Amniotic stem cell (primary cell): Measurements from ENCODE around the gene CLDN7.
A peak's percentile ranks its signal among the peaks of the same experiment; 100 is the strongest.

Experiments used
- DNase-seq: peaks from one replicate; lab custom pipeline; 2025; lab: John Stamatoyannopoulos, UW

Gene CLDN7, protein sequence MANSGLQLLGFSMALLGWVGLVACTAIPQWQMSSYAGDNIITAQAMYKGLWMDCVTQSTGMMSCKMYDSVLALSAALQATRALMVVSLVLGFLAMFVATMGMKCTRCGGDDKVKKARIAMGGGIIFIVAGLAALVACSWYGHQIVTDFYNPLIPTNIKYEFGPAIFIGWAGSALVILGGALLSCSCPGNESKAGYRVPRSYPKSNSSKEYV

DNA sequence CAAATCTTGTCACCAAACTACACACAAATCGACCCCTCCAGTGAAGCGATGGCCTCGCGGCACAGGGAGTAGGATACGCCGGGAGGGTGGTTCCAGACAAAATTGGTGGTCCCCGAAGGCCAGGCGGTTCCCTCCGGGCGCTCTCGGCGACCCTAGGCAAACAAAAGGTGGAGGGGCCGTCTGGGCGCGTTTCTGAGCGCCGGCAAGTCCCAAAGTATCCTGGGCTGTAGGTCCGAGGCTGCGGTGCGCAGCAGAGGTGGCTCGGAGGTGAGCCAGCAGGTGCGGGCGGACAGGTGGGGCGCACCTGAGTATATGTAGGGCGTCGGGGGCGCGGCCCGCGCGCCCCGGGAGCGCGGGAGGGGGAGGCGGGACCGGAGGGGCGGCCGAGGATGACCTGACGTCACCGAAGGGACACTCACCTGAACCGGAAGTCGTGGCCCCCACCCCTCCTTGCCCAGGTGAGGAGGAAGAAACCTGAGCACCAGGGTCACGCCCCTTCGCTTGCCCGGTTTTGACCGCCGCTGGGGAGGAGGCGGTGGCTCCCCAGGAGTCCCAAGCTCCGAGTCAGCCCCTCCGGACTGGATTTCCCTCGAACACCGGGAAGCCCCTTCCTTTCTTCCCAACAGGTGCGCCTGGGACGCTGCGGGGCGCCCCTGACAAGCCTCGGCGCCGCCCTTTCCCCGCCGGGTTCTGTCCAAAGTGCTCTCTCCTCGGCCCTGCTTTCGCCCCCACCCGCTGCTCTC lies at the start of gene CLDN7:
TSS of gene CLDN7 (minus strand) at position 287 of the 743 bp plus-strand sequence. CDS start 435 bp downstream, outside the sequence.
- DNase-seq: no peak

DNA sequence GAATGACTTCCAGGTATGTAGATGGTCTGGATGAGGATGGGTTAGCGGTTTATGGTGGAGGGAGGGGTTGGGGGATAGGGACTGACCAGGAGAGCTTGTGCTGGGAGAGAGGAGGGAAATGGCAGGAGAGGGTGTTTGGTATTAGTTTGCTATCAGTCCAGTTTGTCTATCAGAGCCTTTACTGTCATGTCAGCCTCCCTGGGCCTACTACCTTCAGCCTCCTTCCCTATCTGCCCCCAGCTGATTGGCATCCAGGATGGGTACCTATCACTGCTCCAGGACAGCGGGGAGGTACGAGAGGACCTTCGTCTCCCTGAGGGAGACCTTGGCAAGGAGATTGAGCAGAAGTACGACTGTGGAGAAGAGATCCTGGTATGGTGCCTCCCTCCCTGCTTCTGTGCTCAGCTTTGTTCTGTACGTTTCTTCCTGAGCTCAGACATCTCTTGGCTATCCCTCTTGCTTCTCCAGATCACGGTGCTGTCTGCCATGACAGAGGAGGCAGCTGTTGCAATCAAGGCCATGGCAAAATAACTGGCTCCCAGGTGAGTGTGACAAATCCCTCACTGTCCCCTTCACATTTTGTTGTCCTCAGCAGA lies 48.9 kb upstream of the CLDN7 start:
- no peak for DNase-seq

DNA sequence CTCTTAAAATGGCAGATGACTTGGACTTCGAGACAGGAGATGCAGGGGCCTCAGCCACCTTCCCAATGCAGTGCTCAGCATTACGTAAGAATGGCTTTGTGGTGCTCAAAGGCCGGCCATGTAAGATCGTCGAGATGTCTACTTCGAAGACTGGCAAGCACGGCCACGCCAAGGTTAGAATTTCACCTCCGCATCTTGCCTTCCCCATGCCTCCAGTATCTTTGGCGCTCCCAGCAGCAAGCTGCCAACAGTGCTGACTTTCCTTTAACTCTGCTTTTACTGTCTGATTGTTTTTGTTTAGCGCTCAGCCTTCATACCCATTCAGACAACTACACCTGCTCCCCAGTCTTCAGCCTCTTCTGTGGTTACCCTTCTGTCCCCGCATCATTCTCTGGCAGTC lies 47.4 kb upstream of the CLDN7 start:
- no peak for DNase-seq

DNA sequence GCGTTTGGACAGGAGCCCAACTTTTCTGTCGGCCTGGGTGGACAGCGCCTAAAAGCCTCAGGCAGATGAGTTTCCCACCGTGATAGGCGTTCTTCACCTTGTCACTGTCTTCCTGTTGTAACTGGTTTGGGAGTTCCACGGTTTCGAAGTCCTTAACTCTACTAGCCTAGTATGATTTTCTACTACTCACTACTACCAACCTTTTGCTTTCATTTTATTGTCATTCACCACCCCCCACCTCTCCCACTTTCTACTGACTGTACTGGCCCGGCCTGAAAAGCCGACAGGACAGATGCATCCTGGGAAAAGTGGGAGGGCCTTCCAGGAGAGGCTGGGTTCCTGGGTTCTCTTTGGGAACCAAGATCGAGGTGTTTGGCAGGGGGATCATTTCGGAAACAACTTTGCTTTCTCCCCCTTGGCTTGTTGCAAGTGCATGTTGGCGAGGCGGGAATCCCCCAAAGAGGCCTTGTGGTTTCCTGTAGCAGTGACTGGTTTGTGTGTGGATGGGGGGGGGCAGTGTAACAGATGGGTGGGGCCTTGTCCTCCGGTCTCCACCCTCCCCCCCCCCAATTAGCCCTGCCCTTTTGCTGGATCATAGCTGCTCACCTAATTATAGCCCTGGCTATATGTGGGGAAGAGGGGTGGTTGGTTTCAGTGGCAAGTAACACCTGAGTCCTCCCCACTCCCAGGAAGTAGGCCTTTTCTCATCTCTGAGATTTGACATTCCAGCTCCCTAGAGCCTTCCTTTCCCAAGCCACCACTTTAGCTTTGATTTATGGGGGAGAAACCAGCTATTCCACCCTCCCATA lies 46.6 kb upstream of the CLDN7 start:
- peak; percentile 60 for DNase-seq

DNA sequence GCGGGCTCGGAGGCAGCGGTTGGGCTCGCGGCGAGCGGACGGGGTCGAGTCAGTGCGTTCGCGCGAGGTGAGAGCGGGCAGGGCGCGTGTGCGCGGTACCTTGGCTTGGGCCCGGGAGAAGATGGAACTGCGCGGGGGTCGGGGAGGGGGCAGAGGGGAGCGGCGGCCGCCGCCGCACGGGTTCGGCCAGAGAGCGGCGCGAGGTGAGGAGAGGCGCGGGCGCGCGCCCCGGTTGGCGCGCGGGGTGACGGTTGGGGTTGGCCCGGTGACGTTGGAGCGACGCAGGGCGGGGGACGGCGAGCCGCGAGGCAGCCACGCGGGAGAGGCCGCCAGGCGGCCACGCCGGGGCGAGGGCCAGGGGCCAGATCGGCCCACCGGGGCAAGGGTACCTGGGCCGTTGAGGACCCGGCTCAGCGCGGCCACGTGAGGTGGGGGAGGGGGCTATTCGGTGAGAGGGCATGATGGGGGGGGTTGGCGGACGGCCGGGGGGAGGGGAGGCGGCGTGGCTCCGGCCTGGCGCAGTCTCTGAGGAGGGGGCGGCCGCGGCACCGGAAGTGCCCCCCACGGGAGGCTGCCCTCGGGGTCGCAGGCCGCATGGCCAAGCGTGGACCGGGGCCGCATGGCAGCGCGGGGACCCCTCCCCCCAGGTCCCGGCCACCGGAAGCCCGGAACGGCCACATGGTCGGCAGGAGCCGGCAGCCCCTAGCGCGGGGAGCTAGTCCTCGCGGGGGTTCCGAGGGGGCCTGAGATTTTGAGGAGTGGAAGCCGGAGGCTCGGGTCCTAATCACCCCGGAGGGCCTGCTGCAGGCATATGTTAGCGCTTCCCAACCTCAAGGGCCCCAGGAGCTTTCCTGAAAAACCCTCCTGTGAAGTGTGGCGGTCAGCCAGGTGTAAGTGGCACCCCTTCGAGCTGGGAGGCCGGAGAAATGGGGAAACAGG lies 45.7 kb upstream of the CLDN7 start:
- no peak for DNase-seq

DNA sequence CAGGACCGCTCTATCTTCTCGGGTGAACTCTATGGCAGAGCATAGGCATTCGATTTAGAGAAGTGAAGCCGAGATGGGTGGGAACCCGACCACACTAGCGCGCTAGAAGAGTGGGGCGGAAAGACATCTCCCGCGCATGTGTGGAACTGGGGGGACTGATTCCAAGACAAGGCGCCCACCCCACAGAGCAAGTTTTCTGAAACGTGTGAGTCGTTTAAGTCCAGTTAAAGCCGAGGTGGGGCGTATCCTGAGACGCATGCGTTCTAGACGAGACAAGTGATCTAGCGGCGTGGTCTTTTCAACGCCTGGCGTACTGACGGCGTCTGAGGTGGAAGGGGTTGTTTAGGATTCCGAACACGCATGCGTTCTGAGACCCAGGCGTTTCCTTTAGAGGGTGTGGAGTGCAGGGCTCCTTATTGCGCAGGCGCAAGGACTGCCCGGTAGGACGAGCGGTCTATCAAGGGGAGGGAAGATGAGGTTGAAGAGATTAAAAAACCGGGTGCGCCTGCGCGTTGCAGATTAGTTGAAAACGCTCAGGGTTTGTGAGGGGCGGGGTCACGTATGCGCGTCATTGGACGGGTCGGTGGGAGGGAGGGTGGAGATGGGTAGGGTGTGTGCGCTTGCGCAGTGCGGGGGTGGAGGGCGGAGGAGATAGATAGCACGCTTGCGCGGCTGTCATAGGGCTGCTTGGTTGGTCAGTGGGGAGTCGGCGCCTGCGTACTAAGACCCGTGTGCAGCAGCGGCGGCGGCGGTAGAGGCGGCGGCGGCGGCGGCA lies 44.8 kb upstream of the CLDN7 start, which contains the start of gene EIF5A:
TSS of gene EIF5A (plus strand) at position 718 of the 775 bp plus-strand sequence. CDS start 2,008 bp downstream, outside the sequence.
- peak; percentile 100 for DNase-seq

DNA sequence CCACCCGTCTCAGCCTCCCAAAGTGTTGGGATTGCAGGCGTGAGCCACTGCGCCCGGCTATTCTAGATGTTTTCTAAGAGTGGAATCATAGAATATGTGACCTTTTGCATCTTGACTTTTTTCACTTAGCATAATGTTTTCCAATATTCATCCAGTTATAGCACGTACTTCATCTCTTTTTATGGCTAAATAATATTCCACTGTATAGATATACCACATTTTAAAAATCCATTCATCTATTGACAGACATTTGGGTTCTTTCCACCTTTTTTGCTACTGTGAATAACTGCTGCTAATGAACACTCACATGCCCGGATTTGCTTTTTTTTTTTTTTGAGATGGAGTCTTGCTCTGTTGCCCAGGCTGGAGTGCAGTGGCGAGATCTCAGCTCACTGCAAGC lies 41.9 kb upstream of the CLDN7 start:
- no peak for DNase-seq

DNA sequence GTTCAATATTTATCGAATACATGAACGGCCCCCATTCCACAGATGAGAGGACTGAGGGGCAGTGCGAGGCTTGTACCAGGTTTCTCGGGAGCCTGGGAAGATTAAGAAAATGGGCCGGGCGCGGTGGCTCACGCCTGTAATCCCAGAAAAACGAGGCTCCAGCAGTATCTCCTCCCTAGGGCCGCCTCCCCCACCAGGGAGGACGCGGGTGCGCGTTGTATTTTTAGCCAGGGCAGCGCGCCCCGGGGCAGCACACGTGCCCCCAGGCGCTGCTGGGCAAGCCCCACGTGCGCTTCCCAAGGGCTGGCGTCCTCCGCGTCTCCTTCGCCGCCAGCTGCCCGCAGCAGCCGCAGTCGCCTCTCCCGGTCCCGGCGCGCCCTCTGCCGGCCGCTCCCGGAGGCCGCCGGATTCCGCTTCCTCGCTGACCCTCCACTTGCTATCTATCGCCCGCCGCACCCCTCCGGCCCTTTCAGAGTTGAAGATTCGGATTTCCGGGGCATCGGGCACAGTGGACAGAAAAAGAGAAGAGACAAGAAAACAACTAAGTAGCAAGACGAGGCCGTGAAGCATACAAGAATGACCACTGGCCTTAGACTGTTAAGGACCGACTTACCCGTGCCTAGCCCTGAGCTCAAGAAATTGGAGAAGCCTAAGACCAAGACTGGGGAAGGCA lies 34.0 kb upstream of the CLDN7 start:
- peak; percentile 28 for DNase-seq

DNA sequence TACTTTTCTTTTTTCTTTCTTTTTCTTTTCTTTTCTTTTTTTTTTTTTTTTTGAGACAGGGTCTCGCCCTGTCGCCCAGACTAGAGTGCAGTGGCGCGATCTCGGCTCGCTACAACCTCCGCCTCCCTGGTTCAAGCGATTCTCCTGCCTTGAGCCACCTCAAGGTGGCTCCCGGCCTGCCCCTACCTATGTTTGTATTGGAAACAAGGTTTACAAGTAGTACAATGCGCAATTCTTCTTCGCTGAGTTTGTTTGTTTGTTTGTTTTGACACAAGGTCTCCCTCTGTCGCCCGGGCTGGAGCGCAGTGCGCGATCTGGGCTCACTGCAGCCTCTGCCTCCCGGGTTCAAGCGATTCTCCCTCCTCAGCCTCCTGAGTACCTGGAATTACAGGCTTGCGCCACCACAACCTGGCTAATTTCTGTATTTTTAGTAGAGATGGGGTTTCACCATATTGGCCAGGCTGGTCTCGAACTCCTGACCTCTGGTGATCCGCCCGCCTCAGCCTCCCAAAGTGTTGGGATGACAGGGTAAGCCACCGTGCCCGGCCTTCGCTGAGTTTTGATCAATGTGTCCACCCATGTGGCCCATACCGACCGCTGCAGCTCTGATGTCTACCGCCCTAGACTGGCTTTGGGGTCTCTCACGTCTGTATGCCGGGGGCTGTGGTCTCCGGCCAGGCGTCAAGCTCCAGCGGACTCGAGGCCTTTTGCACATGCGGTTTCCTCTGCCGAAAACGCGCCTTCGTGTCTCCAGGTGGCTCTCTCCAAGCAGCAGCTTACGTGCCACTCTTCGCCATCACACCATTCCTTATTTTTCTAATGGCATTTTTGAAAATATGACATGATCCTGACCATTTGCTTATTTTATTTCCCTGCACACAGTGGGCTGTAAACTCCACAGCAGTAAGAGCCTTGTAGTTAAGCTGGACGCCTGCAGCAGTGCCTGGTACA lies 33.2 kb upstream of the CLDN7 start:
- DNase-seq: no peak

DNA sequence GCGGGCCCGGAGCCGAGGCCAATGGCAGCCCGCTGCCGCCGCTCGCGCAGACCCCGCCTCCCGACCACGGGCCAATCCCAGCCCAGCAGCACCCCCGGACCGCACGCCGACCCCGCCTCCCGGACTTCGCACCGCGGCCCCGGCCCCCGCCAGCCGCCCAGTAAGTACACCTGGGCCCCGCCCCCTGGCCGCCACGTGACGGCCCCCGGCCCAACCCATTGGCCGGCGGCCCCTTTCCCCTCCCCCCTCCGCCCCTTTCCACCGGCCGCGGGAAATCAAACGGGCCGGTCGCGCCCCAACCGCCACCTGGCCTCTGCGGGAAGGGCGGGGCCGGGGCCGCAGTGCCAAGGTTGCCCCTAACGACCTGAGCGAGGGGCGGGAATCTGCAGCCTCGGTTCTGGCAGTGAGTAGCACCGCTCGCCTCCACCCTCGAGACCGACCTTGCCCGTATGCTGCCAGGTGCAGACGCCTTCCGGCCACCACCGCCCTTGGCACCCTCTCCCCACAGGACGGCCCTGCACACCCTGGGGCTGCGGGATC lies 32.4 kb upstream of the CLDN7 start, which contains the start of gene YBX2:
TSS of gene YBX2 (minus strand) at position 26 of the 540 bp plus-strand sequence. CDS start 139 bp downstream, outside the sequence.
- DNase-seq: no peak

DNA sequence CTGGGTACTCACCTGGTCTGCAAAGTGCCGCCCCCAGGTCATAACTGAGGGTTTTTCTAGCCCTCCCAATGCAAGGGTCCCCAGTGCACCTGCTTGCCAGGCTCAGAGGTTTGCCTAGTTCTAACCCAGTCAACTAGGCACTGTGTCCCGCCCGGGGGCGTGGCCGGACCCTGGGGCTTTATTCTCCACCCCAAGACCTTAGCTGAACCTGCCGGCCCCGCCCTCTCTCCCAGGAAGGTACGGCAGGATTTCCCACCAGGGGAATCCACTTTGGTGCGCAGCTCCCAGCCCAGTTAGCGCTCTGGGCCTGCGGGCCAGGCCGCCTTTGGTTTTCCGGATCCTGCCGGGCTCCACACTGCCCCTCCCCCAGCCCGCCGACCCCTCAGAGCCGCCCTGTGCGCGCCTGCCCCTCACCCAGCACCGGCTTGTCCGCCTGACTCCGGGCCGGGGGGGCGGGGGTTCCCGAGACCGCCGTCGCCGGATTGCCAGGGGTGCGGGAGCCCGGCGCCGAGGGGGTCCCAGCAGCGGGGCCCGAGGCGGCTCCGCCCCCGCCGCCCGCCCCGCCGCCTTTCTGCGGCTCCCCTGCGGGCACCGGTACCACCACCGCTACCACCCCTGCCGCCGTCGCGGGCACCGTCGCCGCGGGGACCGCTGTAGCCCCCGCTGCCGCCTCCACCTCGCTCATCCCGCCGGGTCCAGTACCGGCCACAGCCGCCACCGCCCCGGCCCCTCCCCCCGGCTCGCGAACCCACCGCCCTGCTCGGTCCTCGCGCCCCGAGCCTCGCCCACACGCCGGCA lies 31.7 kb upstream of the CLDN7 start:
- DNase-seq: no peak

DNA sequence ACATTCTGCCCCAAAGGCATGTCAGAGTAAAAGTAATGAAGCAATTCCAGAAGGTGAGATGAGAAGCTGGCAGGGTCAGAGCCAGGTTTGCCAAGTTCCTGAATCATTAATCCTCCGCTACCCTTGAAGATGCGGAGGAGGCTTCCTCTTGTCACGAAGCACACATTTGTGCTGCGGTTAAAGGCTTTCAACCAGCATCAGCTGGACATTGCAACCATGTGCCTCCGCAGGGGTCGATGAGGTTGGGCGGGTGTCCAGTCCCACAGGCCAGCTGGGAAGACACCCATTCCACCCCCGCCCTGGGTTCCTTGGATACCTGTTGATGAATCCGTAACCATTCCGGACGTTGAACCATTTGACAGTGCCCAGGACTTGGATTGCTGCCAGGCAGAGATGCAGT lies 30.9 kb upstream of the CLDN7 start:
- no peak for DNase-seq

DNA sequence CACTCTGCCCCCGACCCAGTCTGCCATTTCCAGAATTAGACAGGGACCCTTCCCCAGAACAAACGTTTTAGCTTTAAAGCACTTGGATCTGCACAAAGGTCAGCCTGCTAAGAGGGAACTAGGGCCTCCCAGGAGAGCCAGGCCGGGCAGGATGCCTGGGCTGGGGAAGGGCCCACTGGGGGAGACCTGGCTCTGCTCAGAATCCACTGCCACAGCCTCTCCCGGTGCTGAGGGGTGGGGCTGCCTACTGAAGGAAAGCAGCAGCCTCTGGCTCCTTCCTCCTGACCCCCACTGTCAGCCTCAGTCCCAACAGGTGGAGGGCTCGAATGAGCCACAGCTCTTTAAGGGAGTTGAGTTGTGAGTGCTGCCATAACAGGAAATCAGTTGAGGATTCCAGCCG lies 30.5 kb upstream of the CLDN7 start:
- no peak for DNase-seq

DNA sequence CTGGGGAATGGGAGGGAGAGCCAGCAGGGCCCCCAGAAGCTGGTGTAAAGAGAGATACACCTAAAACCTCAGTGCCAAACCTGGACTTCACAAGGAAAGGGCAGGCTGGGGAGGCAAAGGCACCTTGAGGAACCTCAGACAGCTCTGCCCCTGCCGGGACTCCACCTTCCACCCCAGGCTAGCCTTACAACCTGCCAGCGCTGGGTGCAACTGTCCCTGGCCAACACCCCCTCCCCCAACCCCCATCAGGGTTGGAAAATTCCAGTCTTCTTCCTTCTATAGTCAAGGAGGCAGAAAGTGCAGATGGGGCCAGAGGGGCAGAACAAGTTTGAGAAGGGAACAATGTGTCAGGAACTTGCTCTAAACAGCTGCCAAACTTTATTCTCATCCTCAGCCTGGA lies 29.9 kb upstream of the CLDN7 start:
- no peak for DNase-seq

DNA sequence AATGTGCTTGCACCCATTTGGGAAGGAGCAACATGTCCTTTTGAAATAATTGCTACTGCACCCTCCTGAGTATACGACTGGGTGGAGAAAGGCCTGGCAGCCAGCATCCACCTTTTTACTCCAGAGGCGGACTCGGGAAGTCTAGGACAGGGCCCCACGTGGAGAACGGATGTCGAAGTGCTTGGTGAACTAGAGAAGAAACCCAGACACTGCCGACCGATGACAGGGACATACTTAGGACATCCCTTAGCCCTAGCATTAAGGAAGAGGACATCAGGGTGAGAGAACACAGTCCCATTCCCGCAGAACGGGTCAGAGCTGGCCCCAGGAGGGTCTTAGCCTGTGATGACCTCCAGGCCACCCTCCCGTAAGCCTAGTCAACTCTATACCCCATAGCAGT lies 28.4 kb upstream of the CLDN7 start:
- DNase-seq: no peak

DNA sequence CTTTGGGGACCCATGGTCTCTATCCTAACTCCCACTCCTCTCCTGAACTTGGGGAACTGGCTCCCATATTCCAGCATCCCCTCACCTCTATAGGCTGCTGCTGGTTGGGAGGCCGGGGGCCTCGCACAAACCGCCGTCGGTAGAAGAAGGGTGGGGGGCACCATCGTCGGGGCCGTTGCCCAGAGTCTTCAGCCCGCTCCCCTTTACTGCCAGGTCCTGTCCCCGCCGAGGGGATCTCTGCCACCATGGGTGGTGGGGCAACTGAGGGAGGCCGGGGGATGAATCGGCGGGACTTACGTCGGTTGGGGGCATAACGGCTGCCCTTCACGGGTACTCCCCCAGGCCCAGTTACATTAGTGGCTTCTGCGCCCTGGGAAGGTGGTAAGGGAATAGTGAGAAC lies 27.9 kb upstream of the CLDN7 start:
- no peak for DNase-seq

DNA sequence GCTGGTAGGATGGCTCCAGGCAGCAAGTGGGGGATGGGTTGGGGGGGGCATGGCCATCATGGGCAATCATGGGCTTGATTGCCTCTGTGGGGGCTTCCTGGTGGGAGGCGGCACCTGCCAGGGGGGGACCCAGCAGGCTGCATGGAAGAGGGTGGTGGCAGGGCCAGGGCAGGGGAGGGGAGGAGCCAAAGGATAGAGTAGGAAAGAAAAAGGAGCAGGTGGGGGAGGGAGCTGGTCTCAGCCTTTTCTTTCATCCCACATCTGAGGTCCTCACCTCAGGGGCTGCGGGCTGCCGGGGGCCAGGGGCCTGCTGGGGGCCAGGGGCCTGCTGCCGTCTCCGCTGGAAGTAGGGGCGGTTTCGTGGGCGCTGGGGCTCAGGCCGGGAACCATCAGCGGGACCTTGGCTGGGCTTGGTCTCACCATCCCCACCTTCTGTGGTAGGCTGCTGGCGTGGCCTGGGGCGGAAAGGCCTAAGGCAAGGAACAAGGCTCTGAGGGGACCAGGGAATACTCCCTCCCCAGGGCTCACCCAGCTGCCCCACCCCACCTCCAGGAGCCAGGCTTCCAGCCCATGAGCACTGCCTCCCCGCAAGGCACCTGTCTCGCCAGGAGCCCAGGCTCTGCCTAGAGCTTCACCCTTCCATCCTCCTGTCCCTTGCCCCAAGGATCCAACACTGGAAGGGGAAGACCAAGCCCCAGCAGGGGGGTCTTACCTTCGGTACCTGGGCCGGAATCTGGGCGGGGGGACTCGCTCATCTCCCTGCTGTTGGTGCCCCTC lies 27.2 kb upstream of the CLDN7 start:
- DNase-seq: no peak
